Activated CD8-positive, alpha-beta memory T cell treated with anti-CD3 and anti-CD28 coated beads, Interleukin-2, amount 50 U/mL, for 1 hour (primary cell): Measurements from ENCODE around the gene IL1RAPL1.

Experiments used
- DNase-seq: peaks from one replicate; pipeline ENCODE4 v3.0.0-alpha.2; 2020; ENCODE audit errors: extremely low read depth

Gene IL1RAPL1

GRCh38 chrX:29643181-29643580, 1055.9 kb downstream of the IL1RAPL1 start:
- no peak for DNase-seq

DNA sequence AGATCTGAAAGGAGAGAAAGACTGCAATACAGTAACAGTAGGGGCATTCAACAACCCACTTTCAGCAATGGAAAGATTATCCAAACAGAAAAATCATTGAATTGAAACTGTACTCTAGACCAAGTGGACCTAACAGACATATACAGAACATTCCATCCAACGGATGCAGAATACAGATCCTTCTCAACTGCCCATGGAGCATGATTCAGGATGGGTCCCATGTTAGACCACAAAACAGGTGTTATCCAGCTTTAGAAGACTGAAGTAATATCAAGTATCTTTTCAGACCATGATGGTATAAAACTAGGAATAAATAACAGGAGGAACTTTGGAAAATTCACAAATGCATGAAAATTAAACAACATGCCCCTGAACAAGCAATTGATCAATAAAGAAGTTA, 1060.9 kb downstream of the IL1RAPL1 start:
- no peak for DNase-seq

GRCh38 chrX:29652484-29652883, 1065.2 kb downstream of the IL1RAPL1 start:
- no peak for DNase-seq

DNA sequence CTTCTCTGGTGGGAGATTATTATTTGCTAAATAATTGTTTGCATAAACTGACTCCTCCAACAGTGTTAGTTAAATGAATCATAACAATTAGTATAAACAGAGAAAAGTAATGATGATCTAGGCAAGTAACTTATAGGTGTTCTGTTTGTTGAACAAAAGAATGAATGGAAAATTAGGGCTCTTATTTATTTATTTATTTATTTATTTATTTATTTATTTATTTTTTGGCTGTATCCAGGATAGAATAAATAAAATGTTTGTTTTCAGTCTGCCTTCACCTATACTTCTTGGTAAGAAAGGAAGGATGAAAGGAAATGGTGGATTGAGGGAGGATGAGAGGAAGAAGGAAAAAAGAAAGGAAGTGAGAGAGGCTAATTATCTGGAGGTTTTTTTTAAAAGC, 1066.5 kb downstream of the IL1RAPL1 start:
- no peak for DNase-seq

GRCh38 chrX:29659911-29660310, 1072.7 kb downstream of the IL1RAPL1 start:
- DNase-seq, result no peak

DNA sequence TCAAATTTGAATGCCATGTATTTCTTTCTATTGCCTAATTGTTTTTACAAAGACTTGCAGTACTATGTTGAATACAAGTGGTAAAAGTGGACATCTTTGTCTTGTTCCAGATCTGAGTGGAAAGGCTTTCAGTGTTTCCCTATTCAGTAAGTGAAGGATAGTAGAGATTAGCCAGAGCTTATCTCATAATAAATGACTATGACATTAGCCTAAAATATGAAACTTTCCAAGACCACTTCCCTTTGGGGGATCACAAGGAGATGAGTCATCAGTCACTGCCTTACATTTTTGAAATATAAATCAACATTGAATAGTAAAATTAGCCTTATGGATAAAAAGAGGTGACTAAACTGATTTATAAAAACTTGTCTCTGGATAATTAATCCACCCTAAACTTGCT, 1074.0 kb downstream of the IL1RAPL1 start:
- DNase-seq, result no peak

- no peak for DNase-seq
Measured at GRCh38 chrX:29662101-29662500, 1074.9 kb downstream of the IL1RAPL1 start.

DNA sequence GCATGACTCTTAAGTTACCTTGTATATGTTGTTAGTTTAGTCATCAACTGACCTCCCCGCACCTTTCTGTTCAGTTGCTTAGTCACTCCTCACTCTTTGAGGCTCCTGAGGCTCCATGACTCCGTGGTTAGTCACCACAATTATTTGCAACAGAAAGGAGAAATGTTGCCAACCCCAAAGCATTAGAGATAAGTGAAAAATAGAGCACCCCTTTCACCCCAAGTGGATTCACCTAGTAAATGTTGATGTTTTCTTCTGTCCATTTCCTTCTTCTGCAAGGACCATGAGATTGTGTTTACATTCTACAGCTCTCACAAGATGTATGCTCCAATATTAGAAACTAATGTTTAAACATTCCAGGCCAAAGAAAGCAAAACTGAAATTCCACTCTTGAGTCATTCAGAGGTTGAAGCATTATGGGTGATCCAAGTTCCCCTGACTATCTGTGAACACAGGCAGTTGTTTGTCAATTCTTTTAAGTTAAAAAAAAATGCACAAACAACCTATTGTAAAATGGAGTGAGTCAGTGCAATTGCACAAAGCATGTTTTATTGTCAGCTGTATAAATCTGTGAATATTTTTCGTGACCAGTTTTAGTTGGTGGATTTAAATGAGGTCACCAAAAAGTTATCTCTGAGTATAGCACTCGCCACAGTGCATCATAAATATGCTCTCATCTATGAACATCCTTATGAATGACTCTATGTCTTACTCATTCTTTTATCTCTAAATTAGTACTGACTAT, 1075.7 kb downstream of the IL1RAPL1 start:
- no peak for DNase-seq

DNA sequence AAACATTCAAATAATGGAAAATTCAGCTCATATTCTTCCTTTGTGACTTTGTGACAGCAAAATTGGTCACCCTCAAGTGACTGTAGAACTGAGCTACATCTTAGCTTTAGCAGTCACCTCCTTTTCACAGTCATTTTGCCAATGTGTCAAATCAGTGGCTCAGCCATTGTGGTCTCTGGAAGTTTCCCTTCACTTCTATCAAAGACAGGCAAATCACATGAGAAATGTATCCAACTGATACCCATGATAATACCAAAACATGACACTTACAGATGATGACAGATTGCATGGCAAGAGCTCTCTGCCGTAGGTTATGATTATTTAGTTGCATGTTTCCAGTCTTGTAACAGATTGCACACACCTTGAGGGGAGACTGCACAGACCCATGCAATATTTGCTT, 1078.3 kb downstream of the IL1RAPL1 start:
- no peak for DNase-seq

DNA sequence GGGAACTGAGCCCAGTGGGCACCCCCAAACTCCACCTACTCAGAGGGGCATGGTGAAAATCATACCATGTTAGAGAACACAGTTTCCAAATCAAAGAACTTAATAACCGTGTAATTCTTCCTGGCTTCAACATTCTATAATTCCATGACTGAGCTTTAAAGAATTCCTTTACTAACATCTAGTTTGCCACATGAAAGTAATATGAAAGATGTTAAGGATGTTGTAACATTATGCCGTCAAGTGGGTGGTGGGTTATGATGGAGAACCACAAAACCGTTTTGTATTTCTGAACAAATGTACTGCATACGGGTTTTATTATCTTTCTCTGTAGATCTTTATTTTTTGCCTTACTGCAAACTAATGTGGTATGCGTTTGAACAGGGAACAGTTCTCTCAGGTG, 1079.1 kb downstream of the IL1RAPL1 start:
- DNase-seq, result no peak

DNA sequence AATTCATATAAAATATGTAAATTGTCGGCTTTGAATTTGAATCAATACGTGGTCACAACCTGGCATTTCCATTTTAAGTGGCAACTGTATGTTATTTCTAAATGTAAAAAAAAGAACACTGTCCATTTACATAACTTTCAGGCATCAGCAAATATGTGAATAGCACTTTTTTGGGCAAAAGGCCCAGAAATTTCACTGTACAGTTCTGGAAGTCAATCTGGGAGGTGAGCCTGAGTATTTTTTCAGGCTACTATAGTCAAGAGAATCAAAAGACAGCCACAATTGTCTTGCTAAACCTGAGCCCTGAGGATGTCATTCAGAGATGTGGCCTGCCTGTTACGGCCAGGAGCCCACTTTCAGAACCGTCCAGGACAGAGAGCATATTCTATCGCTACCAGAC, 1084.2 kb downstream of the IL1RAPL1 start:
- DNase-seq, result no peak

DNA sequence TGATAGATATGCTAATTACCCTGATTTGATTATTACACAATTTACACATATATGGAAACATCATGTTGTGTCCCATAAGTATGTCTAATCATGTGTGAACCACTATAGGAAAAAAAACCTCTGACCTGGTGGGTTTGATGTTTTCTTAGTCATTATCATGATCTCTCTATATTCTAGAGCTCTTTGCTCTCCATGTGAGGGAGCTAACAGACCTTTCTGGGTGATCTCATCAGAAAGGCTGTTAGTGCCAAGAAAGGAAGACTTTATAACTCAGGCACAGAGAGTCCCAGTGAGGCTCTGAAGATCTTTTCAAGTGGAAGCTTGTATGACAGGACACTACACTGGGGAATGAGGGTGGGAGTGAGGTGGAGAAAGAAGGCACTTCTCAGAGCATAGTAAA, 1100.4 kb downstream of the IL1RAPL1 start:
- no peak for DNase-seq

GRCh38 chrX:29690061-29690460, 1102.8 kb downstream of the IL1RAPL1 start:
- DNase-seq, result no peak

DNA sequence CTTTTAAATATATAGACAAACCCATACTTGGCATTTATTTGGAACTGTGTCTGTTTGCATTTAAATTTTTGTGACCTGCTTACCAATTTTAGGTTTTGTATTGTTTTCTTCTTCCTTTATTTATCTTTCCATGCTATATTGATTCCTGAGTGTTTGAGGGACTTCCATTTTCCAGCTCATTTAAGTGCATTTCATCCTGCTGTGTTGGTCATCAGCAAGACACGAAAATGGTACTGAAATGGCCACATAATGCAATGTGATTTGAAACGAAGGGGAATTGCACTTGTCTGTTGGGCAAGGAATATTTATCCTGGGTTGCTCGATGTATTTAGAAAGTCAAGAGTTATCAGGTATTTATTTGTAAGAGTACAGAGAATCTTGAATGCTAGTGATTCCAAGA, 1103.8 kb downstream of the IL1RAPL1 start:
- no peak for DNase-seq

DNA sequence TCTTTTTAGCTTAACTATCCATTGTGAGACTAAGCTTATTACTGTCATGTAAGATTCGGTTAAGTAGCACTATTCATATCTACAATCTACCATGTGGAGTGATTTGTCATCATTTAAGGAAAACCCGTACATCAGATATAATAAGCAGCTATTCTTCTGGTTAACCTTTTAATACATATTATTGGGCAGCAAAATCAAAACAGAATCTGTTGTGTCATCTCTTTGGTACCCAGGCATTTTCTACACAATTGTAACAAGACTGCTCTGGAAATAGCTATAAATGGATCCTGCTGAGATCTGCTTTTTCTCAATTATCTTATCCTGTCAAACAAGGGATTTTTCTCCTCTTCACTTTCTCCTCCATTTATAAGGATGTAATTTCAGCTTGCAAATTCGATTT, 1106.7 kb downstream of the IL1RAPL1 start:
- DNase-seq, result no peak

DNA sequence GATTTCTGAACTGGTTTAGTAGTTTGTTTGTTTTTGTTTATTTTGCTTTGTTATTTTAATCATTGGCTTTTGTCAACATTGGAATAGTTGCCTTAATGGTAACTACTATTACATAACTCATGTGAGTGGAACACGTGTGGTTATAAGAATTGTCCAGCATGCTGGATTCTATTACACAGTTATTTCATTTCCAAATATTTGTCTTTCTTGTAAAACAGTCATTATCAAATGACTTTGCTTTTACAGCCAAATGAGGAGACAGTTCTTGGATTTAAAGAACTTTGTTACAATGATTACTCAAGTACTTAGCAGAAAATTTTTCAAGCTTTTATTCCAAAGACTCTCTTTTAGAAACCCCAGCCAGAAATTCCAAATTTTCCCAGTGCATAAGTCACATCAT, 1112.0 kb downstream of the IL1RAPL1 start:
- DNase-seq, result no peak

GRCh38 chrX:29707088-29707487, 1119.8 kb downstream of the IL1RAPL1 start:
- no peak for DNase-seq

DNA sequence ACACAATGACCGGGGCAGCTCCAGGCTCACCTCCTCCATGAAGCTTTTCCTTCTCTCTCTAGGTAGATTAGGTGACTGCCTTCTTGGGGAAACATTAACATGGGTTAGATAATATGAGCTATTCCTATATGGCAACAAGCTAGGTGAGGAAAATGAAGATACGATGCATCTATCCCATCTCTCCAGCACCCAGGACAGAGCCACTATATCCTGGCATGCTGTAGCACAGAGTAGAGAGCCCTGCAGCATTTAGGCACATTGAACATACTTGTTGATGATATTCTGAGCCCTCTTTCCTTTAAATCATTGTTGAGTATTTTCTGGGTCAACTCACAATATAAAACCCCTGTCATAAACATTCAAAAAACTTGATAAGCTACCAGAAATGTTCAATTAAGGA, 1133.9 kb downstream of the IL1RAPL1 start:
- no peak for DNase-seq

DNA sequence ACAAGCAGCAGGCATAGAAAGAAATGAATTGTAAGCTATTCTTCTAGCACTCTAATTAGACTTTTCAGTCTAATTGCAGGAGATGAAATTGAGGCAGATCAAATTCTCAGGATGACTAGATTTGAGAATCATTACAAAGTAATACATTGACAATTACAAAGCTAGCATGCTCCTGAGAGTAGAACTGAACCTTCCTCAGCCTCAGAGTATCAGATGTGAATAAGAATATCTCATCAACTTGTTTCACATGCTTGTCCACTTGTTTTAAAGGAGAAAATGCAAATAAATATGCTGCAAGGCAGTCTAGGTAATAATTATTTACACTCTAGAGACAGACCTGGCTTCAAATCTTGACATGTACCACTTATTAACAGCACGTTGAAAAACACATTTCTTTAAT, 1137.1 kb downstream of the IL1RAPL1 start:
- DNase-seq, result no peak

GRCh38 chrX:29726811-29727210, 1139.6 kb downstream of the IL1RAPL1 start:
- DNase-seq, result no peak

GRCh38 chrX:29728639-29729038, 1141.4 kb downstream of the IL1RAPL1 start:
- DNase-seq, result no peak

- no peak for DNase-seq
Measured at GRCh38 chrX:29744966-29745365, 1157.7 kb downstream of the IL1RAPL1 start.

- no peak for DNase-seq
Measured at GRCh38 chrX:29746326-29746725, 1159.1 kb downstream of the IL1RAPL1 start.

DNA sequence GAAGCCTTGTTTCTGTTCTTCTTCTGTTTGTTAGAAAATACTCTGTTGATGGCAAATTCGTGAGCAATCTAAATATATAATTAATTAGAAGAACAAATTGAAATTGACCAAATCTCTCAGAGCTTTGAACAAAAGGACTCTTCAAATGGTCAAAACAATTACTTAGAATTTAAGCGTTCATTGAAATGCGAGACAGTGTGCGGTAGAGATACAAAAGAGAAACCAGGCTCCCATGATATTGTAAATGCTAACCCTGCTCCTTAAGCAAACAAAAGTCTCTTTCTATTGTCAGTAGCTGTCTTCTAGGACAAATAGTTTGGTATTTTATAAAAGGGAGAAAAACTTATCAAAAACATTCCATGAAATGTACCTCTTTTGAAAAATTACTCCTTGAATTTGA, 1174.8 kb downstream of the IL1RAPL1 start:
- no peak for DNase-seq
